ENCODE measurements around the gene DOK4. TPM values are rescaled to one million over a fixed set of nuclear protein-coding genes. Genes with fewer than 3 reads are reported as not detected.
A peak's percentile ranks its signal among the peaks of the same experiment; 100 is the strongest.

DOK4 gene
- total and polyA plus RNA-seq, 7 donors = 3.9 to 147 (median 21.8) TPM

DNA sequence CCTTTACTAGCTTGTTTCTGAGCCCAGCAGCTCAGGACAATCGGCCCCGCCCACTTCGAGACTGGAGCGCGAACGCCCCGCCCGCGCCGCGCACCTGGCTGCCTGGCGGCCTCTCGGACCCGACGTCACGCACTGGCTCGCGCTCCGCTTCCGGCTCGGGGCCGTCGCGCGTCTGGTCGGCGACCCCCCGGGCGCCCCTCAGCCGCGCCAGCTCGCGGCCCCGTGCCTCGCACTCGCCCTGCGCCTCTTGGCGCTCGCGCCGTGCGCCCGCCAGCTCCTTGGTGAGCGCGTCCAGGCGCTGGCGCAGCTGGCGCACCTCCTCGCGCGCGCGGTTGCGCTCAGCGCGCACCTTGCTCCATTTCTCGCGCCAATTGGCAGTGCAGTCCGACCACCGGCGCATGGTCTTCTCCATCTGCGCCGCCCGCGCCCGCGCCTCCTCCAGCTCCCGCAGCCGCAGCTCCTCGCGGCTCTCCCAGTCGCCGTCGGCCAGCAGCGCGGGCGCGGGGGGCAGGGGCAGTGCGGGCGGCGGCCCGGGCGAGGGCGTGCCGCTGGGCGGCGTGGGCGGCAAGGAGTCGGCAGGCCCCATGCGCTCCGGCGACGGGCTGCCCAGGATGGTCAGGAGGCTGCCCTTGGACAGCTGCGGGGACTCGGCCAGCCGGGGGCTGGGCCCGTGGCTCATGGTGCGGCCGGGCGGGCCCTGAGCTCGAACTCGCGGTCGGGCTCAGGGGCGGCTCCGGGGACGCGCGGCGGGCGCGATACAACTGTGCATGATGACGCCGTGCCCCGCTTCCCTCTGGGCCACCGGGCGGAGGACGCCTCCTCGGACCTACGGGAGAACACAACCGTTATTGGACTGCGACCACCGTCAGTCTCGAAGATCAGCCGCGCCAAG lies 42.5 kb upstream of the DOK4 start:
- Histone ChIP-seq H3K36me3 (peaks cover 0 to 15% (median 3%) of the 10 kb centered on the region in 4 donors), H3K9me3 (no peaks in the 10 kb centered on the region), H3K4me1 (peaks cover 0 to 45% (median 37%) of the 10 kb centered on the region in 4 donors), H3K27me3 (no peaks in the 10 kb centered on the region), H3K4me3 (no peak overlapping the region), H3K27ac (peak overlapping the region in 2 of 4 donors; percentile 75 to 94)
- TF ChIP-seq POLR2AphosphoS5 (IDR thresholded peaks at IDR 0.05) (no peak), POLR2A (IDR thresholded peaks at IDR 0.05) (no peak), CTCF (IDR thresholded peaks at IDR 0.05) (no peak), EP300 (IDR thresholded peaks at IDR 0.05) (no peak)
- 35 to 74% methylated on average over 126 of the region's 126 CpGs for WGBS, 2 donors
- peak; percentile 64 for DNase-seq
- intact Hi-C loops (cut with DNase I) = no loop called here

- WGBS, 2 donors = 85 to 94% methylated on average over 19 of the region's 19 CpGs
- intact Hi-C loops (cut with DNase I) = no loop called here
- H3K4me3 ChIP-seq = no peak overlapping the region
- H3K4me1 ChIP-seq = peaks cover 0 to 35% (median 27%) of the 10 kb centered on the region in 4 donors
- H3K27ac ChIP-seq = no peak overlapping the region
- H3K36me3 ChIP-seq = peaks cover 0 to 15% (median 3%) of the 10 kb centered on the region in 4 donors
- no peak for DNase-seq
- no peaks in the 10 kb centered on the region for H3K27me3 ChIP-seq
- TF ChIP-seq POLR2A (IDR thresholded peaks at IDR 0.05) (no peak), EP300 (IDR thresholded peaks at IDR 0.05) (no peak)
- no peaks in the 10 kb centered on the region for H3K9me3 ChIP-seq
Observed at GRCh38 chr16:57527610-57528360, 41.5 kb upstream of the DOK4 start.

DNA sequence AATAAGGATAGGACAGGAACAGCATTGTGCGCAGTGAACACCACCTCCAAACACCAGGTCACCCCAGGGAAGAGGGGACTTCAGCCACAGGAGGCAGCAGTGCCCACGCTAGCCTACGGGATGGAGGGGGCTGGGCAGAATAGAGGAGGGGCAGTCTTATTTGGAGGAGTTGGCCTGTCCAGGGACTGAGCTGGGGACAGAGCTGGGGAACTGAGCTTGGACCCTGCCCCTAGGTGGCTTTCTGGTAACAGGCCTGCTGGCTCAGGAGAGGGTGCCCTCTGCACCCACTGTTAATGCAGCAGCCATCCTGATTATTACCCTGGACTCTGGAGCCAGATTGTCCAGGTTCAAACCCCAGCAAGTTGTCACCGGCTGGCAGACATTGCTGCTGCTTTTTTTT lies 40.7 kb upstream of the DOK4 start:
- intact Hi-C loops (cut with DNase I) = no loop called here
- Histone ChIP-seq H3K27ac (no peak overlapping the region), H3K4me1 (peaks cover 0 to 28% (median 20%) of the 10 kb centered on the region in 4 donors), H3K27me3 (no peaks in the 10 kb centered on the region), H3K4me3 (no peak overlapping the region), H3K36me3 (peaks cover 0 to 23% (median 3%) of the 10 kb centered on the region in 4 donors), H3K9me3 (no peaks in the 10 kb centered on the region)
- no peak for DNase-seq
- TF ChIP-seq CTCF (IDR thresholded peaks at IDR 0.05) (no peak), POLR2AphosphoS5 (IDR thresholded peaks at IDR 0.05) (no peak), EP300 (IDR thresholded peaks at IDR 0.05) (no peak), POLR2A (IDR thresholded peaks at IDR 0.05) (no peak)
- 80 to 97% methylated on average over 4 of the region's 4 CpGs for WGBS, 2 donors

DNA sequence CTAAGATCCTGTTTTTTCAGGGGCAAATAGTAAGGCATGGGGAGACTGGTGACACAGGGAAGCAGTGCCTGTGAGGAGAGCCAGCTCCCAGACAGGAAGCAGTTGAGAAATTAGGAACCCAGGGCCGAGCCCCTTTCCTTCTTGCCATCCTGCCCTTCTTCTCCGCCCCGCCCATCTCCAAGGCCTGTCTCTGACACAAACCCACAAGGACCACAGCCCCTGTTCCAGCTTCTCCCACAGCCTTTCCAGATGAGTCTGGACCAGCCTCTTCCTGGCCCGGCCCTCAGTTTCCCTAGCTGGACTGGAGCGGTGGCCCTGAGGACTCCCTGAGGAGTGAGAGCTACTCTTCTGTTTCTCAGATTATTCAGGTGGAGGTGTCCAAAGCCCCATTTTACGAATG lies 40.2 kb upstream of the DOK4 start:
- no peak for DNase-seq
- TF ChIP-seq POLR2A (IDR thresholded peaks at IDR 0.05) (no peak), EP300 (IDR thresholded peaks at IDR 0.05) (no peak), CTCF (IDR thresholded peaks at IDR 0.05) (no peak), POLR2AphosphoS5 (IDR thresholded peaks at IDR 0.05) (no peak)
- Histone ChIP-seq H3K9me3 (no peaks in the 10 kb centered on the region), H3K36me3 (peaks cover 0 to 27% (median 4%) of the 10 kb centered on the region in 4 donors), H3K4me3 (no peak overlapping the region), H3K27ac (no peak overlapping the region), H3K27me3 (no peaks in the 10 kb centered on the region), H3K4me1 (peaks cover 0 to 22% (median 17%) of the 10 kb centered on the region in 4 donors)
- whole genome bisulfite sequencing, 2 donors = 83 to 92% methylated on average over 6 of the region's 6 CpGs
- intact Hi-C loops (cut with DNase I) = no loop called here

DNA sequence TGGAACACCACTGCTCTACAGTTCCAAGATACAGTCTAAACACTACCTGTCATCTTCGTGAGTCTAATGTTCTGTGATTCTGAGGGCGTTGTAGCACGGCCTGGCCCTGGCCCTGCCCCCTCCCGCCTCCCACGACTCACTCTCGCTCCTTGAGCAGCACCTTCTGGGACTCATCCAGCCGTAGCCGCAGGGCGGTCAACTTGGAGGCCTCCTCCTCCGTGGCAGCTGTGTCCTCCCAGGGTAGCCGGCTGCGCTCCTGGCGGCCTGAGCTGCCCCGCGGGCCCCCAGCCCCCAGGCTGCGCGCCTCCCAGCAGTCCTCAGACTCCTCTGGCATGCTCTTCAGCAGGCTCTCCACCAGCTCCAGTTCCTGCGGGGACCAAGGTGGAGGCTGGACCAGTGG lies 39.5 kb upstream of the DOK4 start:
- H3K4me1 ChIP-seq = peaks cover 0 to 15% (median 14%) of the 10 kb centered on the region in 4 donors
- H3K27ac ChIP-seq = no peak overlapping the region
- no peak for TF ChIP-seq POLR2A (IDR thresholded peaks at IDR 0.05)
- TF ChIP-seq POLR2AphosphoS5 (IDR thresholded peaks at IDR 0.05) = no peak
- TF ChIP-seq EP300 (IDR thresholded peaks at IDR 0.05) = no peak
- no peak for TF ChIP-seq CTCF (IDR thresholded peaks at IDR 0.05)
- peaks cover 0 to 27% (median 7%) of the 10 kb centered on the region in 4 donors for H3K36me3 ChIP-seq
- no peaks in the 10 kb centered on the region for H3K9me3 ChIP-seq
- intact Hi-C loops (cut with DNase I) = no loop called here
- H3K4me3 ChIP-seq = no peak overlapping the region
- DNase-seq = no peak
- WGBS, 2 donors = 91 to 92% methylated on average over 18 of the region's 18 CpGs
- H3K27me3 ChIP-seq = no peaks in the 10 kb centered on the region
